Stimulated activated CD4-positive, alpha-beta T cell treated with anti-CD3 and anti-CD28 coated beads, Interleukin-4, amount 100 ng/mL, for 4 hours (primary cell): Measurements from ENCODE around the gene IER2.

Source experiments
- DNase-seq, 2 experiments: peaks; one replicate each; pipeline ENCODE4 v3.0.0-alpha.2; 2020

The IER2 gene

GRCh38 chr19:13119627-13120026, 30.6 kb upstream of the IER2 start:
- DNase-seq, result no peak

GRCh38 chr19:13120031-13120430, 30.2 kb upstream of the IER2 start:
- no peak for DNase-seq

- DNase-seq, result no peak
Observed at GRCh38 chr19:13120817-13121216, 29.4 kb upstream of the IER2 start.

- no peak for DNase-seq
Observed at GRCh38 chr19:13121551-13122274, 28.5 kb upstream of the IER2 start.

GRCh38 chr19:13122275-13122878, 27.8 kb upstream of the IER2 start:
- no peak for DNase-seq

- DNase-seq, result no peak
Observed at GRCh38 chr19:13122980-13123957, 26.9 kb upstream of the IER2 start.

- DNase-seq, result no peak
Observed at GRCh38 chr19:13127051-13127450, 23.2 kb upstream of the IER2 start.

GRCh38 chr19:13127811-13128575, 22.2 kb upstream of the IER2 start:
- no peak for DNase-seq

- DNase-seq, result no peak
Observed at GRCh38 chr19:13128583-13128982, 21.6 kb upstream of the IER2 start.

GRCh38 chr19:13129384-13129783, 20.8 kb upstream of the IER2 start:
- no peak for DNase-seq

GRCh38 chr19:13130886-13131490, 19.2 kb upstream of the IER2 start:
- no peak for DNase-seq

GRCh38 chr19:13132471-13133180, 17.6 kb upstream of the IER2 start:
- peak; percentile 24 to 67 for DNase-seq

- DNase-seq, result no peak
Observed at GRCh38 chr19:13133241-13133870, 16.9 kb upstream of the IER2 start.

- DNase-seq, result no peak
Observed at GRCh38 chr19:13134626-13135025, 15.6 kb upstream of the IER2 start.

- DNase-seq, result no peak
Observed at GRCh38 chr19:13135068-13136062, 14.8 kb upstream of the IER2 start.

- no peak for DNase-seq
Observed at GRCh38 chr19:13137290-13137794, 12.9 kb upstream of the IER2 start.

- no peak for DNase-seq
Observed at GRCh38 chr19:13138171-13138915, 11.9 kb upstream of the IER2 start.

- no peak for DNase-seq
Observed at GRCh38 chr19:13138916-13139198, 11.4 kb upstream of the IER2 start.
